ENCODE results near the gene VSX1. TPM values are rescaled to one million over a fixed set of nuclear protein-coding genes. Genes with fewer than 3 reads are reported as not detected.

The VSX1 gene
- total RNA-seq, 1 donor = not detected

DNA sequence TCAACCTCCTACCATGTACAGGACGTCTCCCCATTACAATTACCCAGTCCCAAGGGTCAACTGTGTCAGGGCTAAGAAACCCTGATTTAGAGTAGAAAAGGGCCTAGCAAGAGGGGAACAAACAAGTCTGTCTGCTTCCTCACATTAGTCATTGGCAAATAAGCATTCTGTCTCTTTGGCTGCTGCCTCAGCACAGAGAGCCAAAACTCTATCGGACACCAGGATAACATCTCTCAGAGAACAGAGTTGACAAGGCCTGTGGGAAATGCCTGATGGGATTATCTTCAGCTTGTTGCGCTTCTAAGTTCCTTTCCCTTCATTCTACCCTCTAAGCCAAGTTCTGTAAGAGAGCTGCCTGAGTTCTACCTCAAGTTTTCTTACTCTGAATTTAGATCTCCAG is 19.0 kb upstream of the VSX1 start:
- TF ChIP-seq, protein P1, sequence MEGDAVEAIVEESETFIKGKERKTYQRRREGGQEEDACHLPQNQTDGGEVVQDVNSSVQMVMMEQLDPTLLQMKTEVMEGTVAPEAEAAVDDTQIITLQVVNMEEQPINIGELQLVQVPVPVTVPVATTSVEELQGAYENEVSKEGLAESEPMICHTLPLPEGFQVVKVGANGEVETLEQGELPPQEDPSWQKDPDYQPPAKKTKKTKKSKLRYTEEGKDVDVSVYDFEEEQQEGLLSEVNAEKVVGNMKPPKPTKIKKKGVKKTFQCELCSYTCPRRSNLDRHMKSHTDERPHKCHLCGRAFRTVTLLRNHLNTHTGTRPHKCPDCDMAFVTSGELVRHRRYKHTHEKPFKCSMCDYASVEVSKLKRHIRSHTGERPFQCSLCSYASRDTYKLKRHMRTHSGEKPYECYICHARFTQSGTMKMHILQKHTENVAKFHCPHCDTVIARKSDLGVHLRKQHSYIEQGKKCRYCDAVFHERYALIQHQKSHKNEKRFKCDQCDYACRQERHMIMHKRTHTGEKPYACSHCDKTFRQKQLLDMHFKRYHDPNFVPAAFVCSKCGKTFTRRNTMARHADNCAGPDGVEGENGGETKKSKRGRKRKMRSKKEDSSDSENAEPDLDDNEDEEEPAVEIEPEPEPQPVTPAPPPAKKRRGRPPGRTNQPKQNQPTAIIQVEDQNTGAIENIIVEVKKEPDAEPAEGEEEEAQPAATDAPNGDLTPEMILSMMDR (IDR thresholded peaks at IDR 0.05; ENCODE audit: insufficient read depth, low read depth, low read length) = no peak
- DNase-seq (ENCODE audit: low read depth) = no peak
- H3K4me3 ChIP-seq (ENCODE audit: low read depth, low read length) = no peak overlapping the region

DNA sequence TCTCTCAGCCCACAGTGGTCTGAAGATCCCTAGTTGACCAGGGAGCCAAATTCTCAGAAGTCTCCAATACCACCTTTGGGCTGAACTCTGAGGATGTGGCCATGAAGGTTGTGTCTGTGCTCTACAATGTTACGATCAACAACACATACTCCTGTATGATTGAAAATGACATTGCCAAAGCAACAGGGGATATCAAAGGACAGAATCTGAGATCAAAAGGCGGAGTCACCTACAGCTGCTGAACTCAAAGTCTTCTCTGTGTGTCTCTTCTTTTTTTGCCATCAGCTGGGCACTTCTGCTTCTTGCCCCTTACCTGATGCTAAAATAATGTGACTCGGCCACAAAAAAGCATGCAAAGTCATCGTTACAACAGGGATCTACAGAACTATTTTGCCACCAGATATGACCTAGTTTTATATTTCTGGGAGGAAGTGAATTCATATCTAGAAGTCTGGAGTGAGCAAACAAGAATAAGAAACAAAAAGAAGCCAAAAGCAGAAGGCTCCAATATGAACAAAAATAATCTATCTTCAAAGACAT is 17.7 kb upstream of the VSX1 start:
- no peak for DNase-seq (ENCODE audit: low read depth)
- TF ChIP-seq, protein P1 (IDR thresholded peaks at IDR 0.05; ENCODE audit: insufficient read depth, low read depth, low read length) = no peak
- no peak overlapping the region for H3K4me3 ChIP-seq (ENCODE audit: low read depth, low read length)

DNA sequence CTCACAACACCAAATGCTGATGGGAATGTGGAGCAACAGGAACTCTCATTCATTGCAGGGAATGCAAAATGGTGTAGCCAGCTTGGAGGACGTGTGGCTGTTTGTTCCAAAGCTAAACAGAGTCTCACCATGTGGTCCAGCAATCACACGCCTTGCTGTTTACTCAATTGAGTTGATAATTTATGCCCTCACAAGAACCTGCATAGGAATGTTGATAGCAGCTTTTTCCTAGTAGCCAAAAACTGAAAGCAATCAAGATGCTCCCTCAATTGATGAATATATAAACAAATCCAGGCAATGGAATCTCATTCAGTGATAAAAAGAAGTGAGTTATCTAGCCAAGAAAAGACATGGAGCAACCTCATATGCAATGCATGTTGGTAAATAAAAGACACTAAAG is 15.6 kb upstream of the VSX1 start:
- TF ChIP-seq, protein P1 (IDR thresholded peaks at IDR 0.05; ENCODE audit: insufficient read depth, low read depth, low read length) = no peak
- DNase-seq (ENCODE audit: low read depth) = no peak
- H3K4me3 ChIP-seq (ENCODE audit: low read depth, low read length) = no peak overlapping the region

DNA sequence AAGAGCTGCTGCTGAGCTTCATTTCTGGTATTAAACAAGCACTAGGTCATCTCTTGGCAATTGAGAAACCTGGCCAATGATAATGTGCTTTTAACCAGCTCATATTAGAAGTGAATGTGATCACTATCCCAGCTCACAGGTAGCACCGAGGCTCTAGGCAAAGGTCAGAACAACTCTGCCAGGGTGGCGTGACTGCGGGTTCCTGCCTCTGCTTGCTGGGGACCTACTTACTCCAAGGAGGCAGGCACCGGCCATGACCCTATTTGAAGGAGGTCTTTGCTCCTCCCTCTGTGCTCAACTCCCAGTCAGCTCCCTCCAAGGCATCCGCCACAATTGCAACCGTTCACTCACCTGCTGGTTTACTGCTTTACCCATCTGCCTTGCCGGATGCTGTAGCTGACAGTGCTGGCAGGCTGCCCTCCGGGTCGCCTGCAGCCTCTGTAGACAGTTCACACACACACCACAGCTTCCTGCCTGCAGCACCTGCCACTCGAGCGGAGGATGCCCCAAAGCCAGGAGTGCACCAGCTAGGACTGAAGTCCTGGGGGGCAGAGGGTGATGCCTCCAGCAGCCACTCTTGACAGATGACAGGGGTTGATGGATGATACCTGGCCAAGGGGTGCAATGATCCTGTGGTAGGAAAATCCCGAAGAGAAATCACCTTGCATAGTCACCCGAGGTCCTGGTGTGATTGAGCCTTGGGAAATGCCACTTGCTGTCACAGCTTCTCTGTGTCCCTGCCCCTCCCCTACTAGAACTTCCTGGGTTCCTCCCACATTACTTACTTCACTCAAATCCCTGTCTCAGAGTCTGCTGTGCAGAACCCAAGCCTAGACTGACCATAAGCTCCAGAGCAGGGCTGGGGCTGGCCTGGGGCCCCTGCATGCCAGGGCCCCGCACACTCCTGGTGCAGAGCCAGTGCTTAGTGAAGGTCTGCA is 8.8 kb upstream of the VSX1 start:
- TF ChIP-seq, protein P1 (IDR thresholded peaks at IDR 0.05; ENCODE audit: insufficient read depth, low read depth, low read length) = no peak
- H3K4me3 ChIP-seq (ENCODE audit: low read depth, low read length) = no peak overlapping the region
- DNase-seq (ENCODE audit: low read depth) = no peak

DNA sequence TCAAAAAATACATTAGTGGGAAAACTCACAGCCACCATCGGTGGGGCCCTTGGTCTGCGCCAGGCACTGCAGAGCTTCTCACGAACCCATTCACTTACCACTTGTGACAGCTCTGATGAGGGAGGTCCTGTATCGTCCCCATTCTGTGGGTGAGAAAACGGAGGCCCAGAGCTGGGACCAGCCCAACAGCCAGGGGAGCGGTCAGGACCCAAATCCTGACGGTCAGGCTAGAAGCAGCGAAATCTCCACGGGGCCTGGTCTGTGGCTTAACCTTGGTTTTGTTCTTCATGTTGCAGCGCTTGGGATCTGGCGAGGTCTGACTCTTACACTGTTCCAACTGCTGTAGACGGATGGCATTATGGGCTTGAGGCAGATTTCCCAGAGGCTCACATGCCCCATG is 7.7 kb upstream of the VSX1 start:
- DNase-seq (ENCODE audit: low read depth) = no peak
- TF ChIP-seq, protein P1 (IDR thresholded peaks at IDR 0.05; ENCODE audit: insufficient read depth, low read depth, low read length) = no peak
- no peak overlapping the region for H3K4me3 ChIP-seq (ENCODE audit: low read depth, low read length)

DNA sequence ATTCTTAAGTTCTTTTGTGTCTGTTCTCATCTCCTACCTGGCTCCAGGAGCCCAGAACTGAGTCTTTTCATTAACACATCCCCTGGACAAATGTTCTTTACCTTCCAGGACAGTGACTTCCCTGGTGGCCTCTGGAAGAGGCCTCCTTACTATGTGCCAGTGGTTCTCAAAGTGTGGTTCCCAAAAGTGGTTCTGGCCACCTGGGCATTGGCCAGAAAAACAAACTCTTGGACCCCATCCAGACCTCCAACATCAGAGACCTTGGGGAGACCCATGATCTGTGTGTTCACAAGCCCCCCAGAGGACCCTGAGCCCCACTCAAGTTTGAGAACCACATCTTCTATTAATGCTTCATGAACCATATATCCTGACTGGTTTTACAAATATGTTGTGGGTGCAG is 7.2 kb upstream of the VSX1 start:
- H3K4me3 ChIP-seq (ENCODE audit: low read depth, low read length) = no peak overlapping the region
- TF ChIP-seq, protein P1 (IDR thresholded peaks at IDR 0.05; ENCODE audit: insufficient read depth, low read depth, low read length) = no peak
- no peak for DNase-seq (ENCODE audit: low read depth)

Data from fibroblast of villous mesenchyme (primary cell).